Thyroid gland (tissue), 4 donors: ENCODE results near the gene SIRT3. TPM values are rescaled to one million over a fixed set of nuclear protein-coding genes. Genes with fewer than 3 reads are reported as not detected.
A peak's percentile ranks its signal among the peaks of the same experiment; 100 is the strongest.

Experiments used
- DNase-seq, 2 donors: peaks; one replicate each; pipeline ENCODE4 v3.0.0-alpha.2; 2019
- H3K27ac ChIP-seq, 3 donors: fragments of 200-600 bp; sonication (generic); 1 replicate in 2 of 3; 2 replicates in 1 of 3; pipeline ENCODE4 v1.5.1; 2016 to 2019; ENCODE audit warnings: mild to moderate bottlenecking in 1 of 3, moderate library complexity in 1 of 3
- H3K27me3 ChIP-seq: fragments of 200-600 bp; sonication (generic); one replicate; pipeline ENCODE4 v1.5.1; 2019
- H3K36me3 ChIP-seq, 2 donors: fragments of 200-600 bp; sonication (generic); one replicate each; pipeline ENCODE4 v1.5.1; 2016 to 2019
- H3K4me1 ChIP-seq, 2 donors: fragments of 200-600 bp; sonication (generic); one replicate each; pipeline ENCODE4 v1.5.1; 2017 to 2019
- H3K4me3 ChIP-seq, 3 donors: fragments of 200-600 bp; sonication (generic); replicated peaks in 1 of 3; 1 replicate in 2 of 3; 2 replicates in 1 of 3; pipeline ENCODE4 v1.5.1; 2016; ENCODE audit warnings: mild to moderate bottlenecking in 1 of 3
- H3K9me3 ChIP-seq: fragments of 200-600 bp; sonication (generic); one replicate; pipeline ENCODE4 v1.5.1; 2017
- POLR2A ChIP-seq, 2 donors: fragments of 450-650 bp; IDR thresholded peaks; one replicate each; pipeline ENCODE4 v1.6.1; 2017; ENCODE audit warnings: antibody characterized with exemption in 2 of 2, mild to moderate bottlenecking in 2 of 2, moderate library complexity in 1 of 2
- WGBS, 2 donors: methylation state at CpG; one replicate each; pipeline ENCODE4 v1.1.5; 2017; 5-methylcytosine and 5-hydroxymethylcytosine counted together
- intact Hi-C: fragments of 100-400 bp; cut with DNase I; formaldehyde crosslinking; loops from one replicate; pipeline ENCODE4 v1.15.1; 2023
- total RNA-seq, 4 donors: library from RNA; depleted of rRNA; stranded (reverse); fragments of >200 nt; gene quantifications; one replicate each; pipeline ENCODE4 v1.2.3, GENCODE V29; 2016
- TF ChIP-seq, protein P1 (sequence below), 6 experiments: fragments of 200-600 bp in 3 of 6; fragments of 450-650 bp in 3 of 6; sonication (generic) in 3 of 6; IDR thresholded peaks; one replicate each; pipeline ENCODE4 v1.5.1; 2016 to 2019; ENCODE audit warnings: antibody characterized with exemption in 6 of 6, mild to moderate bottlenecking in 2 of 6, inconsistent platforms in 1 of 6, moderate library complexity in 1 of 6

The SIRT3 gene
- total RNA-seq, 4 donors from 2014 or later = 14.3 to 21.2 (median 17.0) TPM

DNA sequence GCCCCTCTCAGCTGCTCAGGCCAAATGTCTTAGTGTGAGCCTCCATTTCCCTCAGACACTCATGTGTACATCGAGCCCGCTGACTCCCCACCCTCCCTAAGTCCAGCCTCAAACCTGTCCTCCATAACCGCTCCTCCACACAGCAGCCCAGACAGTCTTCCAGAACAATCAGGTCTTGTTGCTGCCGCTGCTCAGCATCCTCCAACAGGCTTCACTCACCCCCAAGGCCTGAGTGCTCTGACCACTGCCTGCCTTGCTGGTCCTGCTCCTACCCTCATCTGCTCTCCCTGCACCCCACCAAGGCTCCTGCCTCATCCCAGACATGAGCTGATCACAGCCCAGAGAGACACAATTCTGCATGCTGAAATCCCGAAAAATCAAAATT, 17.7 kb upstream of the SIRT3 start:
- WGBS, 2 donors = 90 to 93% methylated on average over 5 of the region's 5 CpGs
- TF ChIP-seq POLR2A (IDR thresholded peaks at IDR 0.05) = no peak
- TF ChIP-seq, protein P1, sequence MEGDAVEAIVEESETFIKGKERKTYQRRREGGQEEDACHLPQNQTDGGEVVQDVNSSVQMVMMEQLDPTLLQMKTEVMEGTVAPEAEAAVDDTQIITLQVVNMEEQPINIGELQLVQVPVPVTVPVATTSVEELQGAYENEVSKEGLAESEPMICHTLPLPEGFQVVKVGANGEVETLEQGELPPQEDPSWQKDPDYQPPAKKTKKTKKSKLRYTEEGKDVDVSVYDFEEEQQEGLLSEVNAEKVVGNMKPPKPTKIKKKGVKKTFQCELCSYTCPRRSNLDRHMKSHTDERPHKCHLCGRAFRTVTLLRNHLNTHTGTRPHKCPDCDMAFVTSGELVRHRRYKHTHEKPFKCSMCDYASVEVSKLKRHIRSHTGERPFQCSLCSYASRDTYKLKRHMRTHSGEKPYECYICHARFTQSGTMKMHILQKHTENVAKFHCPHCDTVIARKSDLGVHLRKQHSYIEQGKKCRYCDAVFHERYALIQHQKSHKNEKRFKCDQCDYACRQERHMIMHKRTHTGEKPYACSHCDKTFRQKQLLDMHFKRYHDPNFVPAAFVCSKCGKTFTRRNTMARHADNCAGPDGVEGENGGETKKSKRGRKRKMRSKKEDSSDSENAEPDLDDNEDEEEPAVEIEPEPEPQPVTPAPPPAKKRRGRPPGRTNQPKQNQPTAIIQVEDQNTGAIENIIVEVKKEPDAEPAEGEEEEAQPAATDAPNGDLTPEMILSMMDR (IDR thresholded peaks at IDR 0.05) = no peak
- peaks cover 28 to 32% of the 10 kb centered on the region in 2 donors for H3K36me3 ChIP-seq
- intact Hi-C loops = no loop called here
- no peaks in the 10 kb centered on the region for H3K27me3 ChIP-seq
- H3K27ac ChIP-seq = no peak overlapping the region
- no peak for DNase-seq
- no peaks in the 10 kb centered on the region for H3K4me1 ChIP-seq
- H3K4me3 ChIP-seq = no peak overlapping the region
- H3K9me3 ChIP-seq = no peaks in the 10 kb centered on the region

DNA sequence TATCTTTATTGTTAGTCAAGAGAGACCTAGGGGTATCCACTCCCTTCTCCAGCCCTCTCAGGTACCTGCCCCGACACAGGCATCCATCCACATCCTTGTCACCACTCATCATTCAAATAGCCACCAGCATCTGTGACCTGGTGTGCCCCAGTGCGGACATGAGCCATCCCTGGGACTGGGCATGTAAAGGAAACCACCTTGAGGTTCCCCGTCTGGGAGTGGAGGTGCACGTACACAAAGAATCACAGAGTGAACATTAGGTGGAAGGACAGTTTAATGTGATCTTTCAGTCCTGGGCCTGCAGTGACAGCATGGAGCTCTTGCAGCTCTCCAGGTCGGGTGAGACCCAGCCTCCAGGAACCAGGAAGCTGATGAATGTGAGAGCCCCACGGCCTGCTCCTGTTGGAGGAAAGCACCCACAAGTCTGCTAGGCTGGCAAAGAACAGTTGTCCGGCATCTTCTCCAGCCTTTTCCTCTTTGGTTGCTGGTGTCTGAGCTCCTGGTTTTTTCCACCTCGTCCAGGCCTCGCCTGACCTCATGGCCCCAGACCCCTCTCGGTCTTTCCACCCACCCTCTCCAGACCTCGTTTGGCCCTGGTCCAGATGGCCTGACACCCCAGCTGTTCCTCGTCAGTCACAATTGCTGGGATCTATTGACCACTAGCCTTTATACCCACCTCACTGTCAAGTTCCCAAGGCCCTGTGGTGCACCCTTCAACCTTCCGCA, 17.2 kb upstream of the SIRT3 start:
- Histone ChIP-seq H3K4me1 (no peaks in the 10 kb centered on the region), H3K27ac (no peak overlapping the region), H3K36me3 (peaks cover 33 to 37% of the 10 kb centered on the region in 2 donors), H3K27me3 (no peaks in the 10 kb centered on the region), H3K4me3 (no peak overlapping the region), H3K9me3 (no peaks in the 10 kb centered on the region)
- no peak for DNase-seq
- intact Hi-C loops = no loop called here
- 86 to 91% methylated on average over 13 of the region's 13 CpGs for WGBS, 2 donors
- TF ChIP-seq, protein P1 (IDR thresholded peaks at IDR 0.05) = no peak
- TF ChIP-seq POLR2A (IDR thresholded peaks at IDR 0.05) = no peak

DNA sequence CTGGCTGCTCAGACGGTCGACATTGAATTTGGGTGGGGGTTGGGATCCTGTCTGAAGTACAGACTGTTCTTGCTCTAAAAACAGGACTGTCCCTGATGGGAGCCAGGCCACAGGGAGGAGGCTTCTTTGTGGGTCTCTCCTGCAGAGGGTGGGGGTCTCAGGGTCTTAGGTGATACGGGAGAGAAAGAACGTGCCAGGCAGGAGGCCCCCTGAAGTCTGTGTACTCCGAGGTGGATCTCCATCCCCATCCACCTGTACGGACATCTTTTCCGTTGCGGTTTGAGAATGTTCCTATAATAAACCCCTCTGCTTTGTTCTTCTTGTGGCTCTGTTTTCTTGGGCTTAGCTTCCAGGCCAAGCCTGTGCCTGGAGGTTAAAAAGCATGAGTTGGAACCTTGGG, 16.5 kb upstream of the SIRT3 start:
- no peak for TF ChIP-seq POLR2A (IDR thresholded peaks at IDR 0.05)
- TF ChIP-seq, protein P1 (IDR thresholded peaks at IDR 0.05) = no peak
- H3K4me1 ChIP-seq = no peaks in the 10 kb centered on the region
- H3K36me3 ChIP-seq = peaks cover 40 to 42% of the 10 kb centered on the region in 2 donors
- 89 to 91% methylated on average over 8 of the region's 8 CpGs for WGBS, 2 donors
- no peaks in the 10 kb centered on the region for H3K27me3 ChIP-seq
- no peak for DNase-seq
- H3K9me3 ChIP-seq = no peaks in the 10 kb centered on the region
- H3K4me3 ChIP-seq = no peak overlapping the region
- intact Hi-C loops = no loop called here
- no peak overlapping the region for H3K27ac ChIP-seq

DNA sequence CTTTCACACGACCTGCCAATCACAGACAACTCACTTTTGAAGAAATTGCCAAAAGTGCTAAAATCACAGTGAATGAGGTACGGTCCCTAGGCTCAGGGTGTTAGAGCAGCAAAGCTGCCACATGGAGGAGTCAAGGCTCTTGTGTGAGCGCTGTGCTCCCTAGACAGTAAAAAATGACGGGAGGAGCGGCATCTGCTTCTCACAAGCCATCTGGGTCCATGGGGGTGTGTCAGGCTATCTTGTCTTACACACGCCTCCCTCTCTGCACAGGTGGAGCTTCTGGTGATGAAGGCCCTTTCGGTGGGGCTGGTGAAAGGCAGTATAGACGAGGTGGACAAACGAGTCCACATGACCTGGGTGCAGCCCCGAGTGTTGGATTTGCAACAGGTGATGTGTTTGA, 15.4 kb upstream of the SIRT3 start:
- no peak for TF ChIP-seq POLR2A (IDR thresholded peaks at IDR 0.05)
- 89 to 90% methylated on average over 10 of the region's 10 CpGs for WGBS, 2 donors
- H3K36me3 ChIP-seq = peaks cover 49 to 52% of the 10 kb centered on the region in 2 donors
- no peak overlapping the region for H3K4me3 ChIP-seq
- H3K4me1 ChIP-seq = no peaks in the 10 kb centered on the region
- H3K27me3 ChIP-seq = no peaks in the 10 kb centered on the region
- no peak for DNase-seq
- no peak overlapping the region for H3K27ac ChIP-seq
- no peaks in the 10 kb centered on the region for H3K9me3 ChIP-seq
- intact Hi-C loops = no loop called here

DNA sequence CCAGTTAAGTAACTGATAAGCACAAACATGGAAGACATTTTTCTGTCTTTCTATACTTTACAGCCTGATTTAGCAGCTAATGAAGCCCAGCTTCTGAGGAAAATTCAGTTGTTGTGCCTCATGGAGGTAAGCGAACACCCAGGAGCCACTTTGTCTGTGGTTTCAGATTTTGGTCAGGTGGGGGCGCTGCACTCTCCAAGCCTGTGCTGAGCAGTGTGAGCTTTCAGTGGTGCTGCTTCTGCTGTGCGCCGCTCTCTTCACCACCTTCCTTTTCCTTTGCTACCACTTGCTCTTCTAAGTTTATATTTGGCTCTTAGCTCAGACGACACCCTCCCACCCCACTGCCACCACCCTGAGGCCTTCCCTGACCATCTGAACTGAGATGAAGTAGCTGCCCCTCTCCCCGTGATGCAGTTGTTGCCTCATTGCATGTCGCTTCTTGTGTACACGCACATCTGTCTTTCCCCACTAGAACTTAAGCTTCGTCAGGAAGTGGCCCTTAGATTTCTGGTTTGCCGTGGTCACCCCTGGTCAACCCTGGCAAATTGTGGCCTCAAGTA, 14.7 kb upstream of the SIRT3 start:
- H3K9me3 ChIP-seq = no peaks in the 10 kb centered on the region
- TF ChIP-seq, protein P1 (IDR thresholded peaks at IDR 0.05) = peak; percentile 14 to 47 (median 33)
- no peak for TF ChIP-seq POLR2A (IDR thresholded peaks at IDR 0.05)
- intact Hi-C loops = no loop called here
- H3K4me3 ChIP-seq = no peak overlapping the region
- 86% methylated on average over 10 of the region's 10 CpGs for WGBS, 2 donors
- H3K27ac ChIP-seq = no peak overlapping the region
- H3K36me3 ChIP-seq = peaks cover 56 to 59% of the 10 kb centered on the region in 2 donors
- peak; percentile 42 to 43 for DNase-seq
- no peaks in the 10 kb centered on the region for H3K27me3 ChIP-seq
- H3K4me1 ChIP-seq = no peaks in the 10 kb centered on the region
